SKM-1 treated with dmso at 0.1 percent for 144 hours (cell line): ENCODE data around the gene NEK6.

Experiments used
- DNase-seq: peaks from one replicate; lab custom pipeline; 2025; ENCODE audit not compliant: unreplicated experiment; lab: John Stamatoyannopoulos, UW

Gene NEK6

GRCh38 chr9:124351672-124352468 is 94.1 kb downstream of the NEK6 start:
- no peak for DNase-seq

- DNase-seq, result no peak
These were observed 94.9 kb downstream of the NEK6 start for GRCh38 chr9:124352616-124353015.

- DNase-seq, result no peak
These were observed 95.5 kb downstream of the NEK6 start for GRCh38 chr9:124353166-124353768.

GRCh38 chr9:124353811-124354274 is 96.1 kb downstream of the NEK6 start:
- no peak for DNase-seq

GRCh38 chr9:124354346-124355038 is 96.7 kb downstream of the NEK6 start:
- no peak for DNase-seq

GRCh38 chr9:124355039-124355940 is 97.5 kb downstream of the NEK6 start:
- no peak for DNase-seq

- DNase-seq, result no peak
These were observed 98.4 kb downstream of the NEK6 start for GRCh38 chr9:124355941-124356744.

- DNase-seq, result no peak
These were observed 99.1 kb downstream of the NEK6 start for GRCh38 chr9:124356745-124357390.

GRCh38 chr9:124357721-124358361 is 100.1 kb downstream of the NEK6 start:
- DNase-seq, result no peak

- DNase-seq, result no peak
These were observed 100.9 kb downstream of the NEK6 start for GRCh38 chr9:124358631-124359030.

- DNase-seq, result no peak
These were observed 101.7 kb downstream of the NEK6 start for GRCh38 chr9:124359426-124359825.

GRCh38 chr9:124359855-124360678 is 102.3 kb downstream of the NEK6 start:
- DNase-seq, result no peak

- DNase-seq, result no peak
These were observed 103.4 kb downstream of the NEK6 start for GRCh38 chr9:124361128-124361527.

GRCh38 chr9:124363326-124364096 is 105.8 kb downstream of the NEK6 start:
- DNase-seq, result no peak

- DNase-seq, result no peak
These were observed 106.4 kb downstream of the NEK6 start for GRCh38 chr9:124364141-124364540.

- no peak for DNase-seq
These were observed 107.3 kb downstream of the NEK6 start for GRCh38 chr9:124365036-124365435.

GRCh38 chr9:124366476-124367220 is 108.9 kb downstream of the NEK6 start:
- no peak for DNase-seq
